Stimulated activated naive B cell treated with anti-CD40 and anti-IgM and Interleukin-4, amounts not matched to agents 10 μg/mL and 1 μg/mL and 100 μg/mL, for 72 hours (primary cell): Measurements from ENCODE around the gene BRSK2.
"Not testable (repeated sequence)": the region's sequence is repeated elsewhere in the genome, so short reads cannot be mapped to it uniquely, and the experiment has no call there.

Experiments used
- ATAC-seq, 2 donors: fragments of 150-1000 bp; cut with Tn5 transposase; replicated peaks; 2 replicates each; pipeline ENCODE4 v1.10.0; 2021; ENCODE audit warnings: moderate library complexity in 1 of 2
- DNase-seq: peaks from one replicate; pipeline ENCODE4 v3.0.0; 2021
- H3K27ac Mint-ChIP-seq: one replicate; pipeline ENCODE4 v1.8.0; 2022; ENCODE audit warnings: mild to moderate bottlenecking, mixed read lengths
- H3K27me3 Mint-ChIP-seq, 2 donors: one replicate each; pipeline ENCODE4 v1.8.0; 2022; ENCODE audit warnings: mixed read lengths in 2 of 2
- H3K36me3 Mint-ChIP-seq, 2 donors: one replicate each; pipeline ENCODE4 v1.8.0; 2022; ENCODE audit warnings: mixed read lengths in 2 of 2, mild to moderate bottlenecking in 1 of 2
- H3K4me1 Mint-ChIP-seq, 2 donors: one replicate each; pipeline ENCODE4 v1.8.0; 2022; ENCODE audit warnings: mixed read lengths in 2 of 2, mild to moderate bottlenecking in 1 of 2
- H3K4me3 Mint-ChIP-seq, 2 donors: one replicate each; pipeline ENCODE4 v1.8.0; 2022; ENCODE audit warnings: mild to moderate bottlenecking in 2 of 2, mixed read lengths in 2 of 2, moderate library complexity in 1 of 2
- H3K9me3 Mint-ChIP-seq, 2 donors: one replicate each; pipeline ENCODE4 v1.8.0; 2022; ENCODE audit warnings: mixed read lengths in 2 of 2, mild to moderate bottlenecking in 1 of 2

Gene BRSK2

DNA sequence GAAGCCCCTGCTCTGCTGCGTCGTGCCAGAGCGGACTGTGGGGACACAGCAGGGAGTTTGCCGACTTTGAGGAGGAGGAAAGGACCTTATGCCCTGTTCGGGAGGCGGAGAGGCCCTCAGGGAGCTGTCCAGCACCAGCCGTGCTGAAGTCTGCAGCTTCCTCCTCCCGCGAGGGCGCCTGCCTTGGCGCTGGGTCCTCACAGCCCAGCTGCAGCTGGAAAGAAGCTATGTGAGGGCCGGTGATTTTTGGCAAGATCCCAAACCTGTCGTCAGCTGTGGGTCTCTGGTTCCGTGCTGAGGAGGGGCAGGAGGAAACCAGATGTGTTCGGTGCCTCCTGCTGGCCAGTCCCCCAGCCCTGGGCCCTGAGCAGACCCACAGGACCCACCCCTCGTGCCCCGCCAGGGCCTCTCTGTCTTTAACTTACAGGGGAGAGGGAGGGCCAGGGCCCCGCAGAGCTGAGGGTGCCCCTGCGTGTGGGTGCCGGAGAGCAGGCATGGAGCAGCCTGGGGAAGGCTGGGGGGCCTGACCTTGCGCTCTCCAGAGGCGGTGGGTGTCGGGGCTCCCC, 12.0 kb downstream of the BRSK2 start:
- peak in 1 of 2 donors; percentile 61 for ATAC-seq
- no peak for DNase-seq
- H3K36me3 Mint-ChIP-seq = no peaks in the 10 kb centered on the region
- no peaks in the 10 kb centered on the region for H3K9me3 Mint-ChIP-seq
- H3K27ac Mint-ChIP-seq = no peak overlapping the region
- no peak overlapping the region for H3K4me3 Mint-ChIP-seq
- peaks cover 0 to 2% of the 10 kb centered on the region in 2 donors for H3K4me1 Mint-ChIP-seq
- H3K27me3 Mint-ChIP-seq = peaks cover 13 to 29% of the 10 kb centered on the region in 2 donors

DNA sequence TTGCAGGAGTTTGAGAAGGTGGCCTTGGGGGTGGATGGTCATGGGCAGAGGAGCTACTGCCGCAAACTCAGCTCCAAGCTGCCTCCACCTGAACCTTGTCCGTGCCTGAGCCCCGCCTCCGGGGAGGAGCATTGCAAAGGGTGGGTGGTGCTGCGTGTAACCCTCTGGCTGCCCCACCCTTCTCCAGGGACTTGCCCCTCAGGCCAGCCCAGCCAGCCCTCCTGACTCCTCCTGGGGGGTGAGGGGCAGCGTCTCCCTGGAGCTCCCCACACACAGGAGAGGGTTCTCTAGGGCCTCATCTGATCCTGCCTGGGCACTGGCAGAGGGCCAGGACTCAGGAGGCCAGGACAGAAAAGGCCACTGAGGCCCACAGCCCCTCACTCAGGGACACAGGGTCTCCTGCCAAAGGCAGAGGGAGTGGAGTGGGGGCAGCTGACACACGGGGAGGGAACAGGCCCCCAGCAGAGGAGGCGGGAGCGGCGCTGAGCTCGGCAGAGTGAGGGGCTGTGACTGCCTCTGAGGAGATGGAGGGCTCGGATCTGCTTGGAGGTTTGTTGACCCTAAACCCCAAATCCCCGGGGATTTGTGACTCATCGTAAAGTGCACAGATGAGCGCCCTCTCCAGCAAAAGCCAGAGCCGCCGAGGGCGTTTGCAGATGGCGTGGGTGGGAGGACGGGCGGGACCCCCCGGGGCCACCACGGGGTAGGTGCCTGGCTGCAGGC, 12.8 kb downstream of the BRSK2 start:
- Mint-ChIP-seq H3K36me3 (no peaks in the 10 kb centered on the region), H3K27ac (no peak overlapping the region), H3K27me3 (peaks cover 13 to 29% of the 10 kb centered on the region in 2 donors), H3K4me1 (peaks cover 0 to 2% of the 10 kb centered on the region in 2 donors), H3K9me3 (no peaks in the 10 kb centered on the region), H3K4me3 (no peak overlapping the region)
- ATAC-seq (peak in 1 of 2 donors; percentile 13), DNase-seq (no peak)

DNA sequence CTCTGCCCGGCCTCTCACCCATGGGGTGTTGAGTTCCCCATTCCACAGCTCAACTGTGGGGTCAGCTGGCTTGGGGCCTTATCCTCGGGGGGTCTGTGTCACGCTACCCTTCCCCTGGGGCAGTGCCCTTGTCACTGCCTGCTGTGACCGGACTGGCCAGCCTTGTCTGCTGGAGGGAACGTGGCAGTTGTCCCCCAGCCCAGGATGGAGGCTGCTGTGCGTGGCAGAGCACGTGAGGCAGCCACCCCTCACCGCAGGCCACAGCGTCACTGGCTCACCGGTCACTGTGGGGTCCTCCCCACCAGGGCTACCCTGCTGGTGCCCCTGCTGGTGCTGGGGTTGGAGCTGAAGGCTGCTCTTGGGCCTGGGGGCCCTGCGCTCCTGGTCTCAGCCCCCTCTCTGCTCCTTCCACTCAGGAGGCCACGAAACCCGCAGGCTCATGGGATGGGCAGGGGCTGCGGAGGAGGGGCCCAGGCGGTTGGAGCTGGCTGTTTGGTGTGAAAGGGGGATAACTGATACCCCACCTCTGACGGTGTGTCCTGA, 13.4 kb downstream of the BRSK2 start:
- Mint-ChIP-seq H3K36me3 (no peaks in the 10 kb centered on the region), H3K4me3 (no peak overlapping the region), H3K9me3 (no peaks in the 10 kb centered on the region), H3K27ac (no peak overlapping the region), H3K4me1 (peaks cover 0 to 2% of the 10 kb centered on the region in 2 donors), H3K27me3 (peaks cover 13 to 29% of the 10 kb centered on the region in 2 donors)
- DNase-seq (no peak), ATAC-seq (no peak)

DNA sequence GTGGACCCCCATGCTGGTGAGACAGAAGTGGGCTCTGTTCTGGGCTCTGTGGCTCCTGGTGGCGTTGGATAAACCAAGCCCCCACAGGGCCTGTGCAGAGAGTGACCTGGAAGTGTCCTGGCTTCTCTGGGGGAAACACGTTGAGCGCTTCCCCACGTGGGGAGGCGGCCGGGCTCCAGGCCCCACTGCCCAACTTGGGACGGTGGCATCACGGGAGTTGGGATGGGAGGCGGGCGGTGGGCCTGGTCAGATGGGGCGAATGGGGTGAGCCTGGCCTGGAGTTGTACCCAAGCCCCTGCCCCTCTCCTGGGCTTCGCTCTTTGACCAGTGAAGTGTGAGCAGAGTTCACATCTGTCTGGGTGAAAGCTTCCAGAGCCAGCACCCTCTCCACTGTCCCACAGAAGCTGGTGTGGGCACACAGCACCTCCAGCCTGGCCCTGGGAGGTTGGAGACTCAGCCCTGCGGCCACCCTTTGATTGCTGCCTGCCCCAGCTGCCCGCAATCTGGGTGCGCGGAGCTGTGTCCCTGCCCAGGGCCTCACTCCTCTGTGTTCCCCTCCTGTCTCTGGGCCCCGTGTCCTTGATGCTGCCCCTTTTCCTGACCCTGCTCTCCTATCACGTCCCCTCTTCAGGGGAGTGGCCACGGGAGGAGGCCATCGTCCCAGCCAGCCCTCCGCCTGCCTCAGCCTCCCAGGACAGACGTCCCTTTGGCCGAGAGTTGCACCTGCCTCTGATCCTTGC, 14.2 kb downstream of the BRSK2 start:
- no peaks in the 10 kb centered on the region for H3K9me3 Mint-ChIP-seq
- H3K4me1 Mint-ChIP-seq = peaks cover 0 to 2% of the 10 kb centered on the region in 2 donors
- H3K36me3 Mint-ChIP-seq = no peaks in the 10 kb centered on the region
- DNase-seq = no peak
- H3K4me3 Mint-ChIP-seq = no peak overlapping the region
- H3K27ac Mint-ChIP-seq = no peak overlapping the region
- ATAC-seq = no peak
- peaks cover 13 to 29% of the 10 kb centered on the region in 2 donors for H3K27me3 Mint-ChIP-seq

DNA sequence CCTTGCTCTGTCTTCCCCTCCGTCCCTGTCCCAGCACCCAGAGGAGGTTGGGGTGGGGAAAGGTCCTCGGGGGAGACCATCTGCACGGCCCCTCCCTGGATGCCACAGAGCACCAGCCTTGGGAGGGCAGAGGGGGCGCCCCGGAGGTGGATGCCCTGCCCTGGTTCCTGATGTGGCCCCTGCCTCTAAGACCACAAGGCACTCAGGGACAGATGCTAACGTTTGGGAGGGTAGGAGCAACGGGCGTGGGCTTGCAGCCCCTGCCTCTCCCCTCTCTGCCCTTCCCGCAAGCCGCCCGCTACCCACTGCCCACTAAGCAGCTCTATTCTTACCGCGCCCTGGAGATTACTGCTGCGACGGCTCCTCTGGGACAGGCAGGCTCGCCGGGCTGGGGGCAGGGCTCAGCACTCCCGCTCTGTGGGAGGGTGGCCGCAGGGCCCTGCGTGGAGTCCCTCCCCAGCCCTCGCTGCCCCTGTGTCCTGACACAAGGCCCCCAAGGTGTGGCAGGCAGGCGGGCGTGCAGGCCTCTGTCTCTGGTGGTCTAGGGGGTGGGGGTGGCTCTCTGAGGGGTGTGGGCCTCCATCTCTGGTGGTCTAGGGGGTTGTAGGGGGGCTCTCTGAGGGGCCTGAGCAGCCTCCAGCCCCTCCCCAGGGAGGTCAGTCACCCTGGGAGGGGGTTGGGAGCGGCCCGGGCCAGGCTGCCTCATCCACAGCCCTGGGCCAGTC, 14.9 kb downstream of the BRSK2 start:
- DNase-seq (no peak), ATAC-seq (no peak)
- H3K27me3 Mint-ChIP-seq = peaks cover 16 to 34% of the 10 kb centered on the region in 2 donors
- peaks cover 0 to 2% of the 10 kb centered on the region in 2 donors for H3K4me1 Mint-ChIP-seq
- no peaks in the 10 kb centered on the region for H3K36me3 Mint-ChIP-seq
- H3K4me3 Mint-ChIP-seq = no peak overlapping the region
- H3K27ac Mint-ChIP-seq = no peak overlapping the region
- no peaks in the 10 kb centered on the region for H3K9me3 Mint-ChIP-seq

DNA sequence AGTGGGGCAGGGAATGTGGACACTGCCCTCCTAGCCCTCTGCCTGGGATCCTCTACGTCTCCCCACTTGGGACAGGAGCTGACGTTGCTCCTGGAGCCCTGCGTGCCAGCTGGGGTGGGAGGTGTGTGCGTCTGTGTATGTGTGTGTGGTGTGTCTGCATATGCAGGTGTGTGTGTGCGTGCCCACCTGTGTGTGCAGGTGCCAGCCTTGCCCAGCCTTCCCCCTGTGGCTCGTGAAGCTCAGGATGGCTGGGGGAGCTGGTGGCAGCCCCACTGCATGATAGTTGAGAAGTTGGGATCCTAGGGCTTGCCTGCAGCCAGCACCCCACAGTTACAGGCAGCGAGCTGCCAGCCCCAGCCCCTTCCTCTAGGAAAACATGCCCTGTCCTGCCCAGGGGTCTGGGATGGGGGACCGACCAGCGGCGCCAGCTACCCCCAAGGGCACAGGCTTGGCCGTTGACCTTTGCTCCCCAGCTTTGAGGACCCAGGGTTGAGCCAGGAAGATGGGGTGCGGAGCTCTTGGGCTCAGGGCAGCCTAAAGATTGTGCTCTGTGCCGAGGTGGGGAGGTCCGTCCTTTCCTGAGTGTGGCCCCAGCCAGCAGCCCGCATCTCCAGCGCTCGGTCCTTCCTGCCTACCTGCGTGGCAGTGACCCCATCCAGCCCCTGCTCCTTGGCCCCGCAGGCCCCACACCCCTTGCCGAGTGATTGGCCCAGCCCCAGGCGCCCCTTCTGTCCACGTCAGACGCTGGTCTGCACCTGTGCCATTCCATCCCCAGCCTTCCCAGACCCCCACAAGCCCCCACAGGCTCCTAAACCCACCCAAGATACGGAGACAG, 15.7 kb downstream of the BRSK2 start:
- ATAC-seq (no peak), DNase-seq (no peak)
- H3K27me3 Mint-ChIP-seq = peaks cover 16 to 32% of the 10 kb centered on the region in 2 donors
- peaks cover 0 to 2% of the 10 kb centered on the region in 2 donors for H3K4me1 Mint-ChIP-seq
- no peaks in the 10 kb centered on the region for H3K36me3 Mint-ChIP-seq
- no peak overlapping the region for H3K27ac Mint-ChIP-seq
- H3K9me3 Mint-ChIP-seq = no peaks in the 10 kb centered on the region
- no peak overlapping the region for H3K4me3 Mint-ChIP-seq

DNA sequence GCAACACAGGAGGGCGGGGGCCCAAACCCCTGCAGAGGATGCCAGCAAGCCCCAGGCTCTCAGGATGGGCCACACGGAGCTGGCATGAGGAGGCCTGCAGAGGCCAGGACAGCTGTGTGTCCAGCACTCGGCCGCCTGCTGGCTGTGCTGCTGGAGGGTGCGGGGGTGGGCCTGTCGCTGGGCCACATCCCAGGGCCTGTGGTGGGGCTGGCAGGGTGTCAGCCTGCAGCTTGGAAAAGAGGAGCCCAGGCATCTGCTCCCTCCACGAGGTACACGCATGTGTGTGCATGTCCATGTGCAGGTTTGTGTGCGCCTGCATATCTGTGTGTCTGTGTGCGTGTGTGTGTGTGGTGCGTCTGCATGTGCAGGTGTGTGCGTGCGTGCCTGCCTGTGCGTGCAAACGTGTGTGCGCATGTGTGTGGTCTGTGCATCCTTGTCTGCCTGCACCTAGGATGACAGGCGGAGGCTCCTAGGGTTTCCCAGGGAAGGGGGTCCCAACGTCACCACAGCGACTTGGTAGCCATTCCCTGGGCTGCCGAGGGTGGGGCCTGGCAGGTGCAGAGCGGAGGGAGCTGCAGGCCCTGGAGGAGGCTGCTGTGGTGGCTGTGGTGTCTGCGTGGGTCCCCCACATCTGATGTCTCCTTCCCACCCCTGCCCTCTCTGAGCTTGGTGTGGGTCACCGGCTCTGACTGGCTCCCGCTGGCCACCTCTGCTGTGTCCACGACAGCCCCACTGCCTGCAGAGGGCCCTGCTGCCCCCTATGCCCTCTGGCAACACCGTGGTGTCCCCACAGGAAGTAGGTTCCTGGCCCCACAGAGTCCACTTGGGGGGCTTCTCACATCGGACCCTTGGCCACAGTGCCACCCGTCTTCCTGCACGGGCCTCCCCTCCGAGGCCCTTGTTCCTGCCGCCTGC, 17.1 kb downstream of the BRSK2 start:
- ATAC-seq (no peak), DNase-seq (no peak)
- no peaks in the 10 kb centered on the region for H3K36me3 Mint-ChIP-seq
- H3K27ac Mint-ChIP-seq = no peak overlapping the region
- no peak overlapping the region for H3K4me3 Mint-ChIP-seq
- H3K9me3 Mint-ChIP-seq = no peaks in the 10 kb centered on the region
- peaks cover 0 to 2% of the 10 kb centered on the region in 2 donors for H3K4me1 Mint-ChIP-seq
- peaks cover 9 to 21% of the 10 kb centered on the region in 2 donors for H3K27me3 Mint-ChIP-seq

DNA sequence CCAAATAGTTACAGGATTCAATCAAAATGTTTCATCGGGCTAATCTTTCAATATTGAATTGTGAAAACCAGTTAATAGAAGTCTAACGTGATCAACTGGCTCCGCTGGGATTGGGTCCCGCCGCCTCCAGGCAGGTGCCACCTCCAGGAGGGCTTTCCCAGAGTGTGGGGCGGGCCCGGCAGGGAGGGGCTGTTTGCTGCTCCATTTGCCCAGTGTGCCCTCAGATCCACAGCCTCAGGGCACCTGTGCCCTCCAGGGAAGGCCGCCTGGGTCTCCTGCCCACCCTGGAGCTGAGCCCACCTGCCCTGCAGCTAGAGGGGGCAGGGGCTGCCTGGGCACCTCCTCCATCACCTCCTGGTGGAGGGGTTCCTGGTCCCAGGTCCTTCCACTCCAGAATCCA, 17.9 kb downstream of the BRSK2 start:
- H3K4me3 Mint-ChIP-seq = no peak overlapping the region
- DNase-seq (no peak), ATAC-seq (no peak)
- no peaks in the 10 kb centered on the region for H3K9me3 Mint-ChIP-seq
- no peaks in the 10 kb centered on the region for H3K36me3 Mint-ChIP-seq
- no peaks in the 10 kb centered on the region for H3K4me1 Mint-ChIP-seq
- peaks cover 5 to 21% of the 10 kb centered on the region in 2 donors for H3K27me3 Mint-ChIP-seq
- H3K27ac Mint-ChIP-seq = no peak overlapping the region

DNA sequence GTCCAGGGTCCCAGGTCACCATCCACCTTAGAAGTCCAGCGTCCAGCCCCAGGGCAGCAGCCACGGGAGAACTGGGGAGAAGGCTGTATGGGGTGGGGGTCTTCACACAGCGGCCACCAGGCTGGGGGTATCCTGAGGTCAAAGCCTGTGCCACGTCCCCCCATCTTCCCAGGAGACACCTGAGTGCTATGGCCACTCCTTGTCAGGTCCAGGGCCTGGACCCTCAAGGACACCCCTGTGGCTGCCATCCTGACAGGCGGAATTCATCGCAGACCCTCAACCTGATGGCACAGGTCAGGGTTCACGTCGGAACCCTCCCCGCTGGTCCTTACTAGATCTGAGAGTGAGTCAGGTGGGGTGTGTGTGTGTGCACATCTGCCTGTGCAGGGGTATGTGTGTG, 18.6 kb downstream of the BRSK2 start:
- DNase-seq (no peak), ATAC-seq (no peak)
- Mint-ChIP-seq H3K4me1 (no peaks in the 10 kb centered on the region), H3K4me3 (no peak overlapping the region), H3K27me3 (peaks cover 5 to 21% of the 10 kb centered on the region in 2 donors), H3K36me3 (no peaks in the 10 kb centered on the region), H3K9me3 (no peaks in the 10 kb centered on the region), H3K27ac (no peak overlapping the region)

DNA sequence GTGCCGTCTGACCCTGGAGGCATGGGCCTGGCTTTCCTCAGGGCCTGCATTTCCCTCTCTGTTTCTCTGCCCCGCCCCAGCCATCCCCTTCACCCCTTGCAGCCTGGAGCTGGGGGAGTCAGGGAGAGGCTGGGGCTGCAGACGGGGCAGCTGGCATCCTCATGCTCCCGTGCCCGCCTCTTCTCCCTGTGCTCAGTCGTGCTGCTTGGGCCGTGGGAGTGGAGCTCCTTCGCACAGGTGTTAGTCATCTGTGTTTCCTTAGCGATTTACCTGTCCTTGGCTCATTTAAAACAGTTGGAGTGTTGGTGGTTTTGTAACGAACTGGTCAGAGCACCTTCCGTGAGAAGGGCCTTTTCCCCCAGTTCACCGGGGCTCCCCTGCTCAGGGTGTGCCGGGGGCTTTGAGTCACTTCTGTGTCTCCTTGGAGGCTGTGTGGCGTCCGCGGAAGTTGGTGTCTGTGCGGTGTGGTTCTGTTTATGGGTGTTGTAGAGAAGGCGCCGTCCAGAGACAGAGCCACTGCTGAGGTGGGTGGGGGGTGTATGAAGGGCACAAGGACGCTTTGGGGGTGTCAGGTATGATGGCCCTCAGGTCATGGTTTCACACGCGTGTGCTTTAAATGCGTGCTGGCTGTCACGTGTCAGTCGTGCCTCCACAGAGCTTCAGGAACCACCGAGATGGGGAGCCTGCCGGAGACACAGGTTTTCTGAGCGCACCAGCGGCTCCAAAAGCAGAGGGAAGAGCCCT, 19.5 kb downstream of the BRSK2 start:
- Mint-ChIP-seq H3K4me3 (no peak overlapping the region), H3K4me1 (no peaks in the 10 kb centered on the region), H3K27me3 (peaks cover 5 to 18% of the 10 kb centered on the region in 2 donors), H3K9me3 (no peaks in the 10 kb centered on the region), H3K36me3 (no peaks in the 10 kb centered on the region), H3K27ac (no peak overlapping the region)
- no peak for DNase-seq
- ATAC-seq = no peak

DNA sequence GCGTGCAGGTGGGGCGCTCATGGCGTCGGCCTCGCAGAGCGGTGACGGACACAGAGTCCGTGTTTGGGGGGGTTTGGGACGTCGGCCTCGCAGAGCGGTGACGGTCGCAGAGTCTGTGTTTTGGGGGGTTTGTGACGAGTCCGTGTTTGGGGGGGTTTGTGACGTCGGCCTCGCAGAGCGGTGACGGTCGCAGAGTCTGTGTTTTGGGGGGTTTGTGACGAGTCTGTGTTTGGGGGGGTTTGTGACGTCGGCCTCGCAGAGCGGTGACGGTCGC, 20.1 kb downstream of the BRSK2 start:
- ATAC-seq, H3K27ac Mint-ChIP-seq, H3K36me3 Mint-ChIP-seq, H3K9me3 Mint-ChIP-seq, H3K4me3 Mint-ChIP-seq, DNase-seq, H3K4me1 Mint-ChIP-seq: not testable (repeated sequence)
- peaks cover 5 to 16% of the 10 kb centered on the region in 2 donors for H3K27me3 Mint-ChIP-seq
